Measurements from ENCODE around the gene HAPLN2. TPM values are rescaled to one million over a fixed set of nuclear protein-coding genes. Genes with fewer than 3 reads are reported as not detected.
A peak's percentile ranks its signal among the peaks of the same experiment; 100 is the strongest.
"Not testable (repeated sequence)": the region's sequence is repeated elsewhere in the genome, so short reads cannot be mapped to it uniquely, and the experiment has no call there.

The HAPLN2 gene
- total RNA-seq, 2 donors from 2014 or later: 6.1 to 10.2 TPM

GRCh38 chr1:156601892-156602291 lies 17.3 kb upstream of the HAPLN2 start:
- Histone ChIP-seq H3K9me3 (no peaks in the 10 kb centered on the region), H3K4me1 (replicated peaks) (no peaks in the 10 kb centered on the region), H3K36me3 (no peaks in the 10 kb centered on the region), H3K4me3 (peak overlapping the region; percentile 50 to 61), H3K27ac (peak overlapping the region; percentile 84), H3K27me3 (replicated peaks; ENCODE audit: insufficient read depth) (no peaks in the 10 kb centered on the region)
- WGBS: 67% methylated on average over 12 of the region's 12 CpGs
- intact Hi-C loops (cut with DNase I): no loop called here
- no peak for TF ChIP-seq POLR2AphosphoS5 (IDR thresholded peaks at IDR 0.05)
- TF ChIP-seq POLR2A (IDR thresholded peaks at IDR 0.05): no peak
- no peak for TF ChIP-seq CTCF (IDR thresholded peaks at IDR 0.05)
- DNase-seq (ENCODE audit: low spot score): no peak

- peak; percentile 40 for DNase-seq (ENCODE audit: low spot score)
These were observed 16.6 kb upstream of the HAPLN2 start for GRCh38 chr1:156602557-156602993.

DNA sequence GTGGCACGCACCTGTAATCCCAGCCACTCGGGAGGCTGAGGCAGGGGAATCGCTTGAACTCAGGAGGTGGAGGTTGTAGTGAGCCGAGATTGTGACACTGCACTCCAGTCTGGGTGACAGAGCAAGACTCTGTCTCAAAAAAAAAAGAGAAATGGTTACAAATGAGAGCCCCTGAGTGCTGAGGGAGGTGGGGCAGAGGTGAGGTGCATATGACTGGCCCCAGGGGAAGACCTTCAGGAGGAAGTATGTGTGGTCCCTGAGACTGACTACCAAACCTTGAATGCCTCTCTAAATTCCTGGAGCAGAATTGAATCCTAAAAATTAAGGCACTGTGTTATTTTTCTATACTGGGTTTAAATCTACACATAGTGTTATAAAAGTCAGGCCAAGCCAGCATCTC lies 11.9 kb upstream of the HAPLN2 start:
- 76% methylated on average over 4 of the region's 4 CpGs for WGBS
- H3K36me3 ChIP-seq; H3K4me3 ChIP-seq; H3K27me3 ChIP-seq (replicated peaks; ENCODE audit: insufficient read depth); H3K4me1 ChIP-seq (replicated peaks); DNase-seq (ENCODE audit: low spot score); H3K9me3 ChIP-seq; H3K27ac ChIP-seq: not testable (repeated sequence)
- intact Hi-C loops (cut with DNase I): loop anchor here (5.0 kb wide), 1 partner anchor 150 kb away; no protein-coding TSS in a partner anchor

More at GRCh38 chr1:156602557-156602993, 16.6 kb upstream of the HAPLN2 start:
- H3K27me3 ChIP-seq (replicated peaks; ENCODE audit: insufficient read depth): no peaks in the 10 kb centered on the region
- no peak overlapping the region for H3K4me3 ChIP-seq
- 26% methylated on average over 10 of the region's 10 CpGs for WGBS
- TF ChIP-seq POLR2AphosphoS5 (IDR thresholded peaks at IDR 0.05): no peak
- peak in 1 of 4 experiments; percentile 6 for TF ChIP-seq CTCF (IDR thresholded peaks at IDR 0.05)
- intact Hi-C loops (cut with DNase I): no loop called here
- no peaks in the 10 kb centered on the region for H3K4me1 ChIP-seq (replicated peaks)
- no peaks in the 10 kb centered on the region for H3K36me3 ChIP-seq
- no peaks in the 10 kb centered on the region for H3K9me3 ChIP-seq
- peak overlapping the region in 1 of 2 donors; percentile 40 for H3K27ac ChIP-seq

- TF ChIP-seq POLR2AphosphoS5 (IDR thresholded peaks at IDR 0.05) (peak; percentile 50), CTCF (IDR thresholded peaks at IDR 0.05) (peak in 3 of 4 experiments; percentile 65 to 90 (median 80)), POLR2A (IDR thresholded peaks at IDR 0.05) (no peak)
- peak; percentile 62 for DNase-seq (ENCODE audit: low spot score)
- intact Hi-C loops (cut with DNase I): loop anchor here (5.0 kb wide), 1 partner anchor 151 kb away; no protein-coding TSS in a partner anchor
- H3K36me3 ChIP-seq: no peaks in the 10 kb centered on the region
- no peak overlapping the region for H3K4me3 ChIP-seq
- no peaks in the 10 kb centered on the region for H3K9me3 ChIP-seq
- 32% methylated on average over 7 of the region's 7 CpGs for WGBS
- H3K27ac ChIP-seq: no peak overlapping the region
- H3K27me3 ChIP-seq (replicated peaks; ENCODE audit: insufficient read depth): no peaks in the 10 kb centered on the region
- H3K4me1 ChIP-seq (replicated peaks): no peaks in the 10 kb centered on the region
These were observed 11.1 kb upstream of the HAPLN2 start for GRCh38 chr1:156608036-156608674.

DNA sequence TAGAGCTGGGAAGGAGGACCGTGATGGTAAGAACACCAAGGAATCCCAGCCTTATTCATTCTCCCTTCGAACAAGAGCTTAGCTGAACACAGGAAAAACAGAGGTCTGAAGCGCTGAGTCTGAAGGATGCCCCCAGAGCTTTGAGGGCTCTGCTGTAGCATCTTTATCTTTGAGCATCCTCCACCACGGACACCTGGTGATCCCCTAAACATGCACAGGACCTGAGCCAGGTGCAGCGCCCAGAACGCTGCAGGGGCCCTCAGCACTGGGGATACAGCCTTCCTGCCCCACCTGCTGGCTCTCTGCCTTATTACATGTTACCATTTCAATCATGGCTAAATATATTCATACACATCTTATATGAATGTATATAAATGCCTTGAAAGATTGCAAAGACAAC lies 10.2 kb upstream of the HAPLN2 start:
- 48% methylated on average over 6 of the region's 6 CpGs for WGBS
- no peaks in the 10 kb centered on the region for H3K36me3 ChIP-seq
- no peaks in the 10 kb centered on the region for H3K27me3 ChIP-seq (replicated peaks; ENCODE audit: insufficient read depth)
- H3K4me3 ChIP-seq: no peak overlapping the region
- TF ChIP-seq CTCF (IDR thresholded peaks at IDR 0.05): peak in 2 of 4 experiments; percentile 34 to 50
- no peak for TF ChIP-seq POLR2A (IDR thresholded peaks at IDR 0.05)
- H3K9me3 ChIP-seq: no peaks in the 10 kb centered on the region
- H3K4me1 ChIP-seq (replicated peaks): no peaks in the 10 kb centered on the region
- DNase-seq (ENCODE audit: low spot score): no peak
- H3K27ac ChIP-seq: no peak overlapping the region
- intact Hi-C loops (cut with DNase I): loop anchor here (5.0 kb wide), 1 partner anchor 152 kb away; no protein-coding TSS in a partner anchor

DNA sequence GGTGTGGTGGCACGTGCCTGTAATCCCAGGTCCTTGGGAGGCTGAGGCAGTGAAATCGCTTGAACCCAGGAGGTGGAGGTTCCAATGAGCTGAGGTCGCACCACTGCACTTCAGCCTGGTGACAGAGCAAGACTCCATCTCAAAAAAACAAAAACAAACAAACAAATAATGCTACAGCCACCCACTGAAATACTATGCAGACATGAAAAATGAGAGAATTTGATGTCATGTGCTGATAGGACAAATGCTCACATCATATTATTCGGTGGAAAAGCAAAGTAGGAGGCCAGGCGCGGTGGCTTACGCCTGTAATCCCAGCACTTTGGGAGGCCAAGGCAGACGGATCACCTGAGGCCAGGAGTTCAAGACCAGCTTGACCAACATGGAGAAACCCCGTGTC lies 9.1 kb upstream of the HAPLN2 start:
- 96% methylated on average over 9 of the region's 9 CpGs for WGBS

More for the DNA sequence above, 9.1 kb upstream of the HAPLN2 start:
- H3K27ac ChIP-seq; H3K36me3 ChIP-seq; H3K27me3 ChIP-seq (replicated peaks; ENCODE audit: insufficient read depth); H3K9me3 ChIP-seq; DNase-seq (ENCODE audit: low spot score); H3K4me3 ChIP-seq; H3K4me1 ChIP-seq (replicated peaks): not testable (repeated sequence)
- intact Hi-C loops (cut with DNase I): loop anchor here (10.0 kb wide), 1 partner anchor 225 kb away; no protein-coding TSS in a partner anchor

Measured in prostate gland (tissue), 2 donors.